MM.1S (cell line): ENCODE results near the gene LCNL1.

ENCODE experiments used
- DNase-seq: peaks from one replicate; pipeline ENCODE4 v3.0.0-alpha.2; 2015
- H2AFZ ChIP-seq: fragments of 300-600 bp; sonication (generic); 2 replicates; pipeline ENCODE4 v1.6.0; 2016; ENCODE audit warnings: antibody characterized with exemption, low read length
- H3F3A ChIP-seq: fragments of 300-600 bp; sonication (generic); 2 replicates; pipeline ENCODE4 v1.6.1; 2016; ENCODE audit warnings: mild to moderate bottlenecking, antibody characterized with exemption, low read length, moderate library complexity, mixed read lengths; ENCODE audit not compliant: insufficient read depth
- H3K27ac ChIP-seq: fragments of 300-600 bp; sonication (generic); 2 replicates; pipeline ENCODE4 v1.5.1; 2016; ENCODE audit warnings: mild to moderate bottlenecking, low read length
- H3K27me3 ChIP-seq: fragments of 300-600 bp; sonication (generic); replicated peaks from 2 replicates; pipeline ENCODE4 v1.6.0; 2016; ENCODE audit warnings: low read length; ENCODE audit not compliant: insufficient read depth
- H3K36me3 ChIP-seq: fragments of 300-600 bp; sonication (generic); replicated peaks from 2 replicates; pipeline ENCODE4 v1.6.1; 2016; ENCODE audit warnings: mild to moderate bottlenecking, low read length, mixed read lengths; ENCODE audit not compliant: insufficient read depth
- H3K4me1 ChIP-seq: fragments of 300-600 bp; sonication (generic); 2 replicates; pipeline ENCODE4 v1.6.1; 2016; ENCODE audit warnings: low read length, mixed read lengths
- H3K4me2 ChIP-seq: fragments of 300-600 bp; sonication (generic); 2 replicates; pipeline ENCODE4 v1.6.0; 2016; ENCODE audit warnings: low read depth, low read length
- H3K4me3 ChIP-seq: fragments of 300-600 bp; sonication (generic); 2 replicates; pipeline ENCODE4 v1.5.1; 2016; ENCODE audit warnings: low read length, mixed read lengths
- H3K79me2 ChIP-seq: fragments of 300-600 bp; sonication (generic); 2 replicates; pipeline ENCODE4 v1.6.1; 2016; ENCODE audit warnings: mixed run types, low read length, mixed read lengths
- H3K9ac ChIP-seq: fragments of 300-600 bp; sonication (generic); 2 replicates; pipeline ENCODE4 v1.6.1; 2016; ENCODE audit warnings: low read length, mixed read lengths
- H3K9me2 ChIP-seq: fragments of 300-600 bp; sonication (generic); replicated peaks from 2 replicates; pipeline ENCODE4 v1.6.1; 2016; ENCODE audit warnings: mild to moderate bottlenecking, low read length, mixed read lengths; ENCODE audit not compliant: insufficient read depth
- H3K9me3 ChIP-seq: fragments of 300-600 bp; sonication (generic); replicated peaks from 2 replicates; pipeline ENCODE4 v1.6.1; 2016; ENCODE audit warnings: mild to moderate bottlenecking, low read length, mixed read lengths; ENCODE audit not compliant: insufficient read depth
- H4K20me1 ChIP-seq: fragments of 300-600 bp; sonication (generic); 2 replicates; pipeline ENCODE4 v1.6.1; 2016; ENCODE audit warnings: mild to moderate bottlenecking, low read length, moderate library complexity, mixed read lengths; ENCODE audit not compliant: insufficient read depth
- CTCF ChIP-seq: fragments of 300-600 bp; sonication (generic); IDR thresholded peaks from 2 replicates; pipeline ENCODE4 v1.5.1; 2016; ENCODE audit warnings: antibody characterized with exemption, low read length, mixed read lengths
- EZH2 ChIP-seq: fragments of 300-600 bp; sonication (generic); optimal IDR thresholded peaks from 2 replicates; pipeline ENCODE3; 2017; ENCODE audit warnings: low read depth, mild to moderate bottlenecking, antibody characterized with exemption, low read length, mixed read lengths
- EZH2phosphoT487 ChIP-seq: fragments of 300-600 bp; sonication (generic); IDR thresholded peaks from 2 replicates; pipeline ENCODE4 v1.6.1; 2018; ENCODE audit warnings: antibody characterized with exemption, low read length

LCNL1 gene

GRCh38 chr9:136990242-136990911 is 7.6 kb downstream of the LCNL1 start:
- peaks cover 55% of the 10 kb centered on the region for H3K27me3 ChIP-seq
- H3K9me2 ChIP-seq: no peaks in the 10 kb centered on the region
- H3K9me3 ChIP-seq: no peaks in the 10 kb centered on the region
- no peaks in the 10 kb centered on the region for H4K20me1 ChIP-seq
- H3K79me2 ChIP-seq: no peaks in the 10 kb centered on the region
- TF ChIP-seq EZH2 (no peak), EZH2phosphoT487 (no peak), CTCF (no peak)
- no peak for DNase-seq
- H2AFZ ChIP-seq: no peak overlapping the region
- H3F3A ChIP-seq: no peaks in the 10 kb centered on the region; the same call in 1 of the 2 replicates
- no peak overlapping the region for H3K9ac ChIP-seq
- no peak overlapping the region for H3K27ac ChIP-seq
- no peak overlapping the region for H3K4me3 ChIP-seq
- no peaks in the 10 kb centered on the region for H3K36me3 ChIP-seq
- no peak overlapping the region for H3K4me2 ChIP-seq
- no peaks in the 10 kb centered on the region for H3K4me1 ChIP-seq

GRCh38 chr9:136991993-136992818 is 9.4 kb downstream of the LCNL1 start, which contains the start of gene PAXX:
Gene PAXX, plus strand, starts transcription at chr9:136992422. Its CDS starts 22 bp downstream, at chr9:136992444.
- Histone ChIP-seq H3K36me3 (no peaks in the 10 kb centered on the region), H2AFZ (peak within 1 kb of the TSS; percentile 65; the same call in 1 of the 2 replicates), H3K79me2 (no peaks in the 10 kb centered on the region), H3K9ac (peak within 1 kb of the TSS; percentile 62), H3K27me3 (peaks cover 53% of the 10 kb centered on the region), H3K4me1 (no peaks in the 10 kb centered on the region), H3F3A (no peaks in the 10 kb centered on the region; the same call in 1 of the 2 replicates), H3K9me3 (no peaks in the 10 kb centered on the region), H4K20me1 (no peaks in the 10 kb centered on the region), H3K27ac (peak within 1 kb of the TSS; percentile 31; the same call in 1 of the 2 replicates), H3K9me2 (no peaks in the 10 kb centered on the region), H3K4me2 (peak within 1 kb of the TSS; percentile 74), H3K4me3 (peak within 1 kb of the TSS; percentile 49)
- DNase-seq: peak; percentile 81
- TF ChIP-seq EZH2phosphoT487: no peak
- TF ChIP-seq EZH2: no peak
- no peak for TF ChIP-seq CTCF

DNA sequence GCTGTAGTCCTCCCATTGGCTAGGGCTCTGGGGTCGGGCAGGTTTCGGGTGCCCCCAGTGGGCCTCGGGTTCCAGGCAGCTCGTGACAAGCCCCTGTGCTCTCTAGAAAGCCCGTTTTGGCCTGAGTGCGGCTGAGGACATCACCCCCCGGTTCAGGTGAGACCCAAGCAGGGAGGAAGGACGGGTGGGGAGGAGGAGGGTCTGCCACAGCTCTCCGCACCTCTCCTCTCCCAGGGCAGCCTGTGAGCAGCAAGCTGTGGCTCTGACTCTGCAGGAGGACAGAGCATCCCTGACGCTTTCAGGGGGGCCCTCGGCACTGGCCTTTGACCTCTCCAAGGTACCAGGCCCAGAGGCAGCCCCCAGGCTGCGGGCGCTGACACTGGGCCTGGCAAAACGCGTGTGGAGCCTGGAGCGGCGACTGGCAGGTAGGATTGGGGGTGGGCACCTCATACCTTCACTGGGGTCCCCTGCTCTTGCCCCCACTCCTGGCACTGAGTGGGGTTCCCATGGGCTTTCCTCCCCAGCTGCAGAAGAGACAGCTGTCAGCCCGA is 10.1 kb downstream of the LCNL1 start:
- Histone ChIP-seq H4K20me1 (no peaks in the 10 kb centered on the region), H3K9me3 (no peaks in the 10 kb centered on the region), H3K79me2 (no peaks in the 10 kb centered on the region), H3K27ac (no peak overlapping the region), H2AFZ (peak overlapping the region; percentile 65; the same call in 1 of the 2 replicates), H3K4me1 (no peaks in the 10 kb centered on the region), H3K4me3 (peak overlapping the region; percentile 49), H3K36me3 (no peaks in the 10 kb centered on the region), H3K9ac (peak overlapping the region; percentile 62; the same call in 1 of the 2 replicates), H3F3A (no peaks in the 10 kb centered on the region; the same call in 1 of the 2 replicates), H3K9me2 (no peaks in the 10 kb centered on the region), H3K27me3 (peaks cover 53% of the 10 kb centered on the region), H3K4me2 (peak overlapping the region; percentile 74)
- DNase-seq: no peak
- no peak for TF ChIP-seq CTCF
- TF ChIP-seq EZH2: no peak
- no peak for TF ChIP-seq EZH2phosphoT487
